Measurements from ENCODE around the gene RABL2B.

- TF ChIP-seq CTCF (IDR thresholded peaks at IDR 0.05; ENCODE audit: poor library complexity) (no peak), EZH2 (IDR thresholded peaks at IDR 0.05; ENCODE audit: borderline replicate concordance) (no peak), EZH2phosphoT487 (IDR thresholded peaks at IDR 0.05; ENCODE audit: low read depth, severe bottlenecking, unreplicated experiment) (no peak)
These were observed 47.8 kb downstream of the RABL2B start for GRCh38 chr22:50735739-50736030.
